Lower lobe of right lung (tissue), 2 donors: ENCODE measurements around the gene CEP72. TPM values are rescaled to one million over a fixed set of nuclear protein-coding genes. Genes with fewer than 3 reads are reported as not detected.

Experiments
- ATAC-seq, 2 donors: fragments of 200-7000 bp; cut with Tn5 transposase; one replicate each; pipeline ENCODE4 v1.9.1; 2020 to 2022; ENCODE audit warnings: mild to moderate bottlenecking in 2 of 2, moderate library complexity in 2 of 2
- DNase-seq: peaks from one replicate; pipeline ENCODE4 v3.0.0-alpha.2; 2020
- H3K27ac ChIP-seq: fragments of 200-600 bp; one replicate; pipeline ENCODE4 v1.8.0; 2022
- H3K27me3 ChIP-seq: fragments of 200-600 bp; one replicate; pipeline ENCODE4 v1.8.0; 2022; ENCODE audit warnings: low read depth
- H3K36me3 ChIP-seq: fragments of 200-600 bp; one replicate; pipeline ENCODE4 v1.8.0; 2022; ENCODE audit warnings: mild to moderate bottlenecking
- H3K4me1 ChIP-seq: fragments of 200-600 bp; one replicate; pipeline ENCODE4 v1.8.0; 2022
- H3K4me3 ChIP-seq: fragments of 200-600 bp; one replicate; pipeline ENCODE4 v1.8.0; 2022; ENCODE audit warnings: mild to moderate bottlenecking
- H3K9me3 ChIP-seq: fragments of 200-600 bp; one replicate; pipeline ENCODE4 v1.8.0; 2022
- intact Hi-C: fragments of 100-400 bp; cut with DNase I; formaldehyde crosslinking; loops from one replicate; pipeline ENCODE4 v1.11.0; 2022
- total RNA-seq: library from RNA; stranded (reverse); fragmentation: NEBNext Ultra II Directional; extraction: Animal tissue kit (Norgen Biotek cat#: 25700); gene quantifications from one replicate; pipeline ENCODE4 v1.2.1, GENCODE V29; 2021
- TF ChIP-seq, protein P1 (sequence below): fragments of 200-600 bp; IDR thresholded peaks from one replicate; pipeline ENCODE4 v1.8.0; 2022; ENCODE audit warnings: antibody characterized with exemption, mild to moderate bottlenecking
- donor health status: DM: no; HTN: yes; CAD: no; lungs with severe emphysema.

The CEP72 gene
- total RNA-seq, 1 donor from 2014 or later: 10.6 TPM

DNA sequence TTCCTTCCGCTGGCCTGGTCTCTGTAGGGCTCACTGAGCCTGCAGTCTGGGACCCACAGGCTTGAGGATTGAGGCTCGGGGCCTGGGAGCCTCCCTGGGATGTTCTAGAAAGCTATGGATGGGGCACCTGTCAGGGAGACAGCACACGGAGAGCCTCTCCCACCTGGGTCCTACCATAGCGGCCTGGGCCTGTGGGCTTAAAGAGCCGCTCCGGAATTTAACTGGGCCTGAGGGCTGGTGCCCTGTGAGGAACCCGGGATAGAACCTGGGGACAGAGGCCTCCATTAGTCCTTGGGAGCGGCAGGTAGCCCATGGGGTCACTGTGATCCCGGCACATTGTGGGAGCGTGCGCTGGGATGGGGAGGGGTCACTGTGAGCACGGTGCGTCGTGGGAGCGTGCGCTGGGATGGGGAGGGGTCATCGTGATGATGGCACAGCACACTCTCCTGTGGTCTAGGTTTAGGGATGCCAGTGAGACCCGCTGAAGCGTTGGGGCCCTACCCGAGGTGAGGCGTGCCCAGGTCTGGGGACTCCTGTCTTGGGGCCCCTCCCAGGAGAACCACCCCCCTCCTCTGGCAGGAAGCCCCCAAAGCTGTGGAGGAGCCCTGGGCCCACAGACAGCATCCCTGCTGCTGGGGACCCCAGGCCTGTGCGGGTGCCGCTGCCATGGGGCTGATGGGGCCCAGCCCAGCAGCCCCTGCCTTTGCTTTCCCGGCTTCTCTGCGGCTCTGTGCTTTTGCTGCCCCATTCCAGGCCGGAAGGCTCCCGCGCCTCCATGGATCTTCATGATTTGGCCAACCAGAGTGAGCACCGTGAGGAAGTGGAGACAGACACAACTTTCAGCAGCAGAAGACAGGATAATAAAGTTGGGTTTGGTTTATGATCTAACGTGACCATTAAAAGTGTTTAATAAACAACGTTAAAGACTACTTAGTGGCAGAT, 3.4 kb upstream of the CEP72 start:
- H3K9me3 ChIP-seq: no peaks in the 10 kb centered on the region
- intact Hi-C loops: no loop called here
- no peak overlapping the region for H3K27ac ChIP-seq
- H3K4me1 ChIP-seq: peaks cover 11% of the 10 kb centered on the region
- H3K27me3 ChIP-seq: peaks cover 35% of the 10 kb centered on the region
- ATAC-seq (no peak), DNase-seq (no peak)
- H3K36me3 ChIP-seq: no peaks in the 10 kb centered on the region
- TF ChIP-seq, protein P1, sequence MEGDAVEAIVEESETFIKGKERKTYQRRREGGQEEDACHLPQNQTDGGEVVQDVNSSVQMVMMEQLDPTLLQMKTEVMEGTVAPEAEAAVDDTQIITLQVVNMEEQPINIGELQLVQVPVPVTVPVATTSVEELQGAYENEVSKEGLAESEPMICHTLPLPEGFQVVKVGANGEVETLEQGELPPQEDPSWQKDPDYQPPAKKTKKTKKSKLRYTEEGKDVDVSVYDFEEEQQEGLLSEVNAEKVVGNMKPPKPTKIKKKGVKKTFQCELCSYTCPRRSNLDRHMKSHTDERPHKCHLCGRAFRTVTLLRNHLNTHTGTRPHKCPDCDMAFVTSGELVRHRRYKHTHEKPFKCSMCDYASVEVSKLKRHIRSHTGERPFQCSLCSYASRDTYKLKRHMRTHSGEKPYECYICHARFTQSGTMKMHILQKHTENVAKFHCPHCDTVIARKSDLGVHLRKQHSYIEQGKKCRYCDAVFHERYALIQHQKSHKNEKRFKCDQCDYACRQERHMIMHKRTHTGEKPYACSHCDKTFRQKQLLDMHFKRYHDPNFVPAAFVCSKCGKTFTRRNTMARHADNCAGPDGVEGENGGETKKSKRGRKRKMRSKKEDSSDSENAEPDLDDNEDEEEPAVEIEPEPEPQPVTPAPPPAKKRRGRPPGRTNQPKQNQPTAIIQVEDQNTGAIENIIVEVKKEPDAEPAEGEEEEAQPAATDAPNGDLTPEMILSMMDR: no peak
- H3K4me3 ChIP-seq: no peak overlapping the region

DNA sequence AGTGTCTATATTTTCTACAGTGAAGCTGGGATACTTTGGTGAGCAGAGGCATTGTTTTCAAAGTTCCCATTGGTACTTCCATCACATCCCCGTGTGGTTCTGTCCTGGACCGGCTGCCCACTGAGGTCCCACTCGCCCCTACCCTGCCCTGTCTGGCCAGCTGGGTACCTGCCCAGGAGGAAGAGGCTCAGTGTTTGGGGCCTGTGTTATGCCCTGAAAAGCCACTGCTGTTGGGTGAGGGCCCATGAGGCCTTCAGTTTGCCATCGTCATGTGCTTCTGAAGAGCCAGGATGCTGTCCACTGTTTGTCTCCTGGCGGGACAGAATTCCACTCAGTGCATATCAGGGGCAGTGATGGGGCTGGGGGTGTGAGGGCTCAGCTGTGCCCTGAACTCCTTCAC, 2.6 kb upstream of the CEP72 start:
- peaks cover 12% of the 10 kb centered on the region for H3K4me1 ChIP-seq
- TF ChIP-seq, protein P1: no peak
- intact Hi-C loops: no loop called here
- peaks cover 27% of the 10 kb centered on the region for H3K27me3 ChIP-seq
- no peaks in the 10 kb centered on the region for H3K9me3 ChIP-seq
- H3K4me3 ChIP-seq: no peak overlapping the region
- H3K36me3 ChIP-seq: no peaks in the 10 kb centered on the region
- no peak for DNase-seq
- no peak overlapping the region for H3K27ac ChIP-seq
- no peak for ATAC-seq

DNA sequence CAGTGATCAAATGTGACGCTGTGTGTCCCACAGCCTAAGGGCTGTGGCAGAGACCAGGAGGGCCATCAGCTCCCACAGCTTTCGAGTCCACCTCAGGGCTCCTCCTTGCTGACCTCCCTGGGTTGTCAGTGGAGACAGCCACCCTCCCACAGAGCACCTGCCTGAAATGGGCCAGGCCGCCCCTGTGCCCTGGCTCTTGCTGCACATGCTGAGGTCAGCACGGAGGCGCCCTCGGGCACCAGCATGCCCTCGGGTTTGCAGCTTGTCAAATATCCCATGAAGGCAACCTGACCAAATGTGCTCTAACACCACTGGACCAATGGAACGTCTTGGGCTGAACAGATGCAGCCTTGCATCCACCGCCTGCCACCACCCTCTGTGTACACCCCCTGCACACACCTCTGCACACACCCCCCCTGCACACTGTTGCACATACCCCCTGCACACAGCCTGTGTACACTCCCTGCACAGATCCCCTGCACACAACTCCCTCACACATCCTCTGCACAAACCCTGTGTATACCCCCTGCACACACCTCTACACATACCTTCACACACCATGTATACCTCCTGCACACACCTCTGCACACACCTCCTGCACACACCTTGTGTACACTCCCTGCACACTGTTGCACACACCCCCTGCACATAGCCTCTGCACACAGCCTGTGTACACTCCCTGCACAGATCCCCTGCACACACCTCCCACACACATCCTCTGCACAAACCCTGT, 2.0 kb upstream of the CEP72 start:
- H3K36me3 ChIP-seq: no peaks in the 10 kb centered on the region
- H3K4me1 ChIP-seq: peaks cover 12% of the 10 kb centered on the region
- TF ChIP-seq, protein P1: no peak
- no peak overlapping the region for H3K4me3 ChIP-seq
- DNase-seq: no peak
- H3K9me3 ChIP-seq: no peaks in the 10 kb centered on the region
- peaks cover 24% of the 10 kb centered on the region for H3K27me3 ChIP-seq
- no peak overlapping the region for H3K27ac ChIP-seq
- intact Hi-C loops: no loop called here
- ATAC-seq: no peak

DNA sequence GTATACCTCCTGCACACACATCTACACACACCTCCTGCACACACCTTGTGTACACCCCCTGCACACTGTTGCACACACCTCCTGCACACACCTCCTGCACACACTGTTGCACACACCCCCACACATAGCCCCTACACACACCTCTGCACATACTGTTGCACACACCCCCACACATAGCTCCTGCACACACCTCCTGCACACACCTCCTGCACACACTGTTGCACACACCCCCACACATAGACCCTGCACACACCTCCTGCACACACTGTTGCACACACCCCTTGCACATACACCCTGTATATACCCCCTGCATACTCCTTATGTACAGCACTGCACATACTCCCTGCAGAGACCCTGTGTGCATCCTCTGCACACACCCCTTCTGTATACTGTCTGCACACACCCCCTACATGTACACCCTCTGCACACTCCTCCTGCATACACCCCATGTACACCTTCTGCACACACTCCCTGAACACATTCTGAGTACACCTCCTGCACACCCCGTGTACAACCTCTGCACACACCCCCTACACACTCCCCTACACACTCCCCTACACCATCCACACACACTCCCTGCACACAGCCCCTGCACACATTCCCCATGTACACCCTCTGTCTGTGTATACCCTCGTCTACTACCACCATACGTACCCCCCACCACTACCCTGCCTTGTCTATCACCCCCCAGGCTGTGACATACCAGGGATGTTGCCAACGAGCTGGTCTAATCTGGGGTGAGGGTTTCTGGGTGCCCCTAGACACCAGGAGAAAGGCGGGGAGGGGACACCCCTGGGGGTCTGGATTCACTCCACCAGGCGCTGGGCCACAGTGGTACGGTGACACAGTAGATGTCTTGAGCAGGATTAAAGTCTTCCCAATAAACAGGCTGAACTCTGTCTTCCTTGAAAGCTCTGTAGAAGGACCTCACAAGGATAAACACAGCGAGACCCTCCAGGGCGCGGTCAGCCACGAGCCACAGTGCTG, 1.1 kb upstream of the CEP72 start:
- Histone ChIP-seq H3K4me3 (peak overlapping the region; percentile 92), H3K4me1 (peaks cover 12% of the 10 kb centered on the region), H3K36me3 (no peaks in the 10 kb centered on the region), H3K27me3 (peaks cover 23% of the 10 kb centered on the region), H3K9me3 (no peaks in the 10 kb centered on the region), H3K27ac (peak overlapping the region; percentile 71)
- TF ChIP-seq, protein P1: no peak
- DNase-seq (no peak), ATAC-seq (peak in 1 of 2 donors; percentile 1)
- intact Hi-C loops: no loop called here
